NCI-H2029 (cell line): Measurements from ENCODE around the gene LIN7C.

ENCODE experiments used
- DNase-seq: peaks from one replicate; lab custom pipeline; 2025; lab: John Stamatoyannopoulos, UW

The LIN7C gene

DNA sequence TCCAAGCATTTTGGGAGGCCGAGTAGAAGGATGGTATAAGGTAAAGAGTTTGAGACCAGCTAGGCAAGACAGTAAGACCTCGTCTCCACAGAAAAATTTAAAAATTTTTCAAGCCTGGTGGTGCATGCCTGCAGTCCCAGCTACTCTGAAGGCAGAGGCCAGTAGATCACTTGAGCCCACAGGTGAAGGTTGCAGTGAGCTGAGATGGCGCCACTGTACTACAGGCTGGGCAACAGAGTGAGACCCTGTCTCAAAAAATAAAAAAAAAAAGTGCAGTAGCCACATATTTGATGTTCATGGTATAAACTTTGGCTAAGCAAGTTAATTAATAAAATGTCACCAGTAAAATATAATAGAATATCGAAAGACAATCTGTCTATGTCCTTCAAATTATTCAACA, 60.9 kb downstream of the LIN7C start:
- DNase-seq: no peak

DNA sequence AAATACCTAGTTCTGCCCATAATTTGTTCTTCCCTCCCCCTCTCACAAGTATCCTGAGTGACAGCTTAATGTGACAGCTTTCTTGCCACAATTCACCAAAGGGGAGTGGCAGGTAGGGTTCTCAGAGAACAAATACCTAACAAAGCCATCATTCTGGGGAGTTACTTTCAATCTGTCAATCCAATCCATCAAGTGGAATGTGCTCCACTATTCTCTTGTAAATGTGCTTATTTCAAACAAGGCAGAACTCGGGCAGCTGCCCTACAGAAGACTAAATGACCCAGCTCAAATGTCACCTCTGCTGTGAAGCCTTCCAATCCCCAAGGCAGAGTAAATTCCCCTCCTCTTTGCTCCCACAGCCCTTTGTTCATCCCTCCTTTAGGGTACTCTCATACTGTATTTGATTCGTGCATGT, 61.8 kb downstream of the LIN7C start:
- DNase-seq: no peak
